K562 (cell line): ENCODE results near the gene SLC25A1.

ENCODE experiments used
- CBX5 ChIP-seq: IDR thresholded peaks from 2 replicates; pipeline ENCODE4 v1.6.1; 2014; ENCODE audit warnings: low read depth, borderline replicate concordance
- CTCF ChIP-seq, 3 experiments: IDR thresholded peaks in 2 of 3; conservative IDR thresholded peaks in 1 of 3; 2 replicates each; pipeline ENCODE4 v1.5.1; 2011 to 2012; ENCODE audit warnings: low read length in 3 of 3, mild to moderate bottlenecking in 3 of 3, control low read depth in 2 of 3, improper control_type of control experiment in 1 of 3, inconsistent platforms in 1 of 3, low read depth in 1 of 3, mixed read lengths in 1 of 3, moderate library complexity in 1 of 3; ENCODE audit not compliant: insufficient read depth in 2 of 3

- TF ChIP-seq CBX5 (no peak), CTCF (IDR thresholded peaks at IDR 0.05 in 2 of 3, conservative IDR thresholded peaks at IDR 0.05 in 1 of 3; ENCODE audit: insufficient read depth in 2 of 3, low read depth in 1 of 3, low read length in 3 of 3) (no peak)
Measured at GRCh38 chr22:19224985-19225384, 46.4 kb upstream of the SLC25A1 start.
